GM12873 (cell line): ENCODE results near the gene IRAK3.

Source experiments
- TF ChIP-seq, protein P1 (sequence below): IDR thresholded peaks from 2 replicates; pipeline ENCODE4 v1.5.1; 2012; ENCODE audit warnings: low read depth, mild to moderate bottlenecking, moderate library complexity, low read length, control low read depth; ENCODE audit not compliant: insufficient read depth; ENCODE audit errors: missing control alignments

The IRAK3 gene

DNA sequence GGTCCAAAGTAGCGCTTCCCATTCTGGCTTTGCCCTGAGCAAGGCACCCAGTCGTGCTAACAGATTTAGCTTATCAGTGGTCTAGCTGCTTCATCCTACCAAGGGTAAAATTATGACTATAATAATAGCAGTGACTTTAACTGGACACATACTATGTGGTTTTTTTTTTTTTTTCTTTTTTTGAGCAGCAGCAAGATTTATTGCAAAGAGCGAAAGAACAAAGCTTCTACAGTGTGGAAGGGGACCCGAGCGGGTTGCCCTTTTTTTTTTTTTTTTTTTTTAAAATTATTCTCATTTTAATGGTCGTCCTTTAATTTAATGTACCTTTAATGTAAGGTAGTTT lies 113.8 kb downstream of the IRAK3 start:
- TF ChIP-seq, protein P1, sequence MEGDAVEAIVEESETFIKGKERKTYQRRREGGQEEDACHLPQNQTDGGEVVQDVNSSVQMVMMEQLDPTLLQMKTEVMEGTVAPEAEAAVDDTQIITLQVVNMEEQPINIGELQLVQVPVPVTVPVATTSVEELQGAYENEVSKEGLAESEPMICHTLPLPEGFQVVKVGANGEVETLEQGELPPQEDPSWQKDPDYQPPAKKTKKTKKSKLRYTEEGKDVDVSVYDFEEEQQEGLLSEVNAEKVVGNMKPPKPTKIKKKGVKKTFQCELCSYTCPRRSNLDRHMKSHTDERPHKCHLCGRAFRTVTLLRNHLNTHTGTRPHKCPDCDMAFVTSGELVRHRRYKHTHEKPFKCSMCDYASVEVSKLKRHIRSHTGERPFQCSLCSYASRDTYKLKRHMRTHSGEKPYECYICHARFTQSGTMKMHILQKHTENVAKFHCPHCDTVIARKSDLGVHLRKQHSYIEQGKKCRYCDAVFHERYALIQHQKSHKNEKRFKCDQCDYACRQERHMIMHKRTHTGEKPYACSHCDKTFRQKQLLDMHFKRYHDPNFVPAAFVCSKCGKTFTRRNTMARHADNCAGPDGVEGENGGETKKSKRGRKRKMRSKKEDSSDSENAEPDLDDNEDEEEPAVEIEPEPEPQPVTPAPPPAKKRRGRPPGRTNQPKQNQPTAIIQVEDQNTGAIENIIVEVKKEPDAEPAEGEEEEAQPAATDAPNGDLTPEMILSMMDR: no peak
